IPS-NIHi11 (cell line): ENCODE data around the gene NEU1.

Experiments
- DNase-seq: peaks from one replicate; pipeline ENCODE4 v3.0.0; 2012; ENCODE audit warnings: mixed read lengths, low spot score

The NEU1 gene

GRCh38 chr6:31896493-31896855 is 33.9 kb upstream of the NEU1 start:
- DNase-seq = no peak

- no peak for DNase-seq
These were observed 30.2 kb upstream of the NEU1 start for GRCh38 chr6:31892821-31893220.

- DNase-seq = no peak
These were observed 26.8 kb upstream of the NEU1 start for GRCh38 chr6:31889331-31889972.

- DNase-seq = peak; percentile 86
These were observed 25.9 kb upstream of the NEU1 start for GRCh38 chr6:31888276-31889258.

GRCh38 chr6:31887173-31888007 is 24.8 kb upstream of the NEU1 start:
- no peak for DNase-seq

- DNase-seq = no peak
These were observed 23.9 kb upstream of the NEU1 start for GRCh38 chr6:31886541-31886991.

GRCh38 chr6:31884528-31885035 is 22.0 kb upstream of the NEU1 start:
- DNase-seq = no peak

- no peak for DNase-seq
These were observed 21.1 kb upstream of the NEU1 start for GRCh38 chr6:31883676-31884075.

GRCh38 chr6:31882344-31882743 is 19.7 kb upstream of the NEU1 start:
- no peak for DNase-seq

GRCh38 chr6:31881136-31881859 is 18.7 kb upstream of the NEU1 start:
- no peak for DNase-seq

- DNase-seq = no peak
These were observed 18.0 kb upstream of the NEU1 start for GRCh38 chr6:31880616-31881015.

GRCh38 chr6:31879901-31880300 is 17.3 kb upstream of the NEU1 start:
- no peak for DNase-seq

- DNase-seq = no peak
These were observed 16.5 kb upstream of the NEU1 start for GRCh38 chr6:31879143-31879542.

- peak; percentile 67 for DNase-seq
These were observed 16.1 kb upstream of the NEU1 start, which contains the start of gene SLC44A4 for GRCh38 chr6:31878726-31879125. Gene SLC44A4 (minus strand): TSS chr6:31878997. CDS start chr6:31878980, 17 bp downstream.

- DNase-seq = peak; percentile 1
These were observed 15.6 kb upstream of the NEU1 start for GRCh38 chr6:31878222-31878621.

- DNase-seq = peak; percentile 14
These were observed 15.1 kb upstream of the NEU1 start for GRCh38 chr6:31877651-31878161.

GRCh38 chr6:31877125-31877650 is 14.6 kb upstream of the NEU1 start:
- DNase-seq = peak; percentile 3

GRCh38 chr6:31876357-31876756 is 13.7 kb upstream of the NEU1 start:
- DNase-seq = no peak

- DNase-seq = no peak
These were observed 13.3 kb upstream of the NEU1 start for GRCh38 chr6:31875877-31876276.

GRCh38 chr6:31874836-31875572 is 12.4 kb upstream of the NEU1 start:
- DNase-seq = peak; percentile 1
